GM12801 (cell line): ENCODE results near the gene LARP1.

ENCODE experiments used
- TF ChIP-seq, protein P1 (sequence below): IDR thresholded peaks from one replicate; pipeline ENCODE4 v1.5.1; 2011; ENCODE audit warnings: control low read depth; ENCODE audit not compliant: insufficient read length; ENCODE audit errors: extremely low read depth

LARP1 gene

DNA sequence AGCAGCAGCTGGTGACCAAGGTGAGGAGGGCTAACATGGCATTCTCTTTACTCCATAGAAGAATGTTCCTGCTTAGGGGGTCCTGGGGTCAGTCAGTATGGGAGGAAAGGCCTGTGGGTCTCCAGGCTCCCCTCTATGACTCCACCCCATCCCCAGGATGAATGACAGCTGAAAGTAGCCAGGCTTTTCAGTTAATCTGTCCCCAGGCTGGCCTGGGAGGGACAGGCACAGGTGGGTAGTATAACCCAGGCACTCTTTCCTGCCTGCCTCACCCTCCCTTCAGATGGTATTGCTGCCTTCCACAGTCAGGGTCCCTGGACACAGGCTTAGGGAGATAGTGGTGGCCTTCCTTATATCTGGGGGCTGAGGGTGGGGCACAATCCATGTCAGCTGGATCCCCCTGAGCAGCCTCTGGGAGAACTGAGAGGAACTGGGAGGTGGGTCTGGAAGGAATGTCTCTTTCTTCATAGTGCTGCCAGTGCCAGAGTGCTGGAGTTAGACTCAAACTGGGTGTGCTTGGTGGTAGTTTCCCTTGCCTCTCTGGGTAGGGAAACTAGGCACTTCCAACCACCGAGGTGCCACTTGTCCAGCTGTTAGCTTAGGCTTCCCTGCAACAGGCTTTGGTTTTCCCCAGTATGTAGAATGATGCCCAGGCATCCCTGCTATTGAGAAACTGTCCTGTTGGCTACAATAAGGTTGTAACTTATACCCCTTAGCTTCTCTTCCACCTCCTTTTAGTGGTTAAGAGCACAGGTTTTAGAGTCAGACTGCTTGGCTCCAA lies 27.8 kb downstream of the LARP1 start:
- TF ChIP-seq, protein P1, sequence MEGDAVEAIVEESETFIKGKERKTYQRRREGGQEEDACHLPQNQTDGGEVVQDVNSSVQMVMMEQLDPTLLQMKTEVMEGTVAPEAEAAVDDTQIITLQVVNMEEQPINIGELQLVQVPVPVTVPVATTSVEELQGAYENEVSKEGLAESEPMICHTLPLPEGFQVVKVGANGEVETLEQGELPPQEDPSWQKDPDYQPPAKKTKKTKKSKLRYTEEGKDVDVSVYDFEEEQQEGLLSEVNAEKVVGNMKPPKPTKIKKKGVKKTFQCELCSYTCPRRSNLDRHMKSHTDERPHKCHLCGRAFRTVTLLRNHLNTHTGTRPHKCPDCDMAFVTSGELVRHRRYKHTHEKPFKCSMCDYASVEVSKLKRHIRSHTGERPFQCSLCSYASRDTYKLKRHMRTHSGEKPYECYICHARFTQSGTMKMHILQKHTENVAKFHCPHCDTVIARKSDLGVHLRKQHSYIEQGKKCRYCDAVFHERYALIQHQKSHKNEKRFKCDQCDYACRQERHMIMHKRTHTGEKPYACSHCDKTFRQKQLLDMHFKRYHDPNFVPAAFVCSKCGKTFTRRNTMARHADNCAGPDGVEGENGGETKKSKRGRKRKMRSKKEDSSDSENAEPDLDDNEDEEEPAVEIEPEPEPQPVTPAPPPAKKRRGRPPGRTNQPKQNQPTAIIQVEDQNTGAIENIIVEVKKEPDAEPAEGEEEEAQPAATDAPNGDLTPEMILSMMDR, result no peak

DNA sequence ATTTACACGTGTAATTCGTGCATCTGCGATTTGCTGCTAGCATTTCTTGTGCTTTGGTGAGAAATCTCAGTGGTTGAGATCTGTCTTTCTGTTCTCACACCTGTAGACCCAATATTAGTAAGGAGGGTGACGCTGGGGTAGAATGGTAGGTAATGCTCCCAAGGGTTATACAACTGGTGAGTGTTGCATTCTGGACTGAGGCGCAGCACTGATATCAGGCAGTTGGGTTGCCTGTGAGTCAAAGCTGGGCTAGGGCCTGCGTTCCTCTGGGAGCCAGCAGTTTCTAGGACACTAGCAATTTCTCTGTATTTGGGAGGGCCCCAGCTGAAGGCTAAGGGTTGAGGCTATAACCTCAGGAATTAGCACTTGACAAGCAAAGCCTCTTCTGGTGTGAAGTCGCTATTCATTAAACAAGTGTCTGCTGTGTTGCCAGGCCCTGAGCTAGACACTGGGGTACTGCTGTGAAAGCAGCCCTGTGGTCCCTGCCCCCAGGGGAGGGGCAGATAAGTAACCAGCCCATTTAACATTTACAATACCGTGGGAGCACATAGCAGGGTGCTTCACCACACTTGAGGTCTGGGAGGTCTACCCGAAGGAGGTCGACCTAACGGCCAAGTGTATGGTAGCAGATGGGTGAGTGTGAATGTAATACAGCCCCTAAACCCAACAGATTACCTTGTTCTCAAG lies 28.7 kb downstream of the LARP1 start:
- TF ChIP-seq, protein P1, result no peak

DNA sequence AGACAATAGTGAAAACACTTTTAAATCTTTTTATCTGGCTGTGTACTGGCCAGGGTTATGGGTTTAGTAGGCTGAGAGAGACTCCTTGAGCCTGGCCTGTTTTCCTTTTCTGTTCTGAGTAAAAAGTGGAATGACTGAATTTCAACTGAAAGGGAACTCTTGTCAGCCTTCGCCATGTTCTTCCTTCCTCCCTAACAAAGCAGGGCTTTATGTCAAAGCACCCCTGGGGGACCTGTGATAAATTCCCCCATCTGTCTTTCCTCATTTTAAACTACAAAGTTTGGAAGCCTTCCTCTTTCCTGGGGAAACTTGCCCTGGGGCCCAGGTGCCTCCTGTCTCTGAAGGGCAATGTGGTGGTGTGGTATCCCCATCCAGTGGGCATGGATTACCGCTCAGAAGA lies 29.7 kb downstream of the LARP1 start:
- TF ChIP-seq, protein P1, result no peak

DNA sequence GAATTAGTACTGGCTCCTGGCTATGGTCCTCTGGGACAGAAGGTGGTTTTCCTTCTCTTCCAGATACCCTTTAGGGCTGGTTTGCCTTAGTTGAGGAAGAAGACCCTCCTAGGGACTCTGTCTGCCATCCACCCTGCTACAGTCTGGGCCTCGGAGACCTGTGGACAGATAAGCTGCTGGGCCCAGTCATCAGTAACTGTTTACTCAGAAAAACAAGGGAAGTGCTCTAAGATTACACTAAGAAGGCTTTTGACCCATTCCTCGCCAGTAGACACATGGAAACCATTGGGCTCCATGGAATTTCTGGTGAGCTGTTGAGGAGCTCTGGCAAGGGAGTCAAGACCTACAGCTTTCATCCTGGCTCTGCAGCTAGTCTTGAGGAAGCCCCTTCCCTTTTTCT lies 31.2 kb downstream of the LARP1 start:
- TF ChIP-seq, protein P1, result no peak

DNA sequence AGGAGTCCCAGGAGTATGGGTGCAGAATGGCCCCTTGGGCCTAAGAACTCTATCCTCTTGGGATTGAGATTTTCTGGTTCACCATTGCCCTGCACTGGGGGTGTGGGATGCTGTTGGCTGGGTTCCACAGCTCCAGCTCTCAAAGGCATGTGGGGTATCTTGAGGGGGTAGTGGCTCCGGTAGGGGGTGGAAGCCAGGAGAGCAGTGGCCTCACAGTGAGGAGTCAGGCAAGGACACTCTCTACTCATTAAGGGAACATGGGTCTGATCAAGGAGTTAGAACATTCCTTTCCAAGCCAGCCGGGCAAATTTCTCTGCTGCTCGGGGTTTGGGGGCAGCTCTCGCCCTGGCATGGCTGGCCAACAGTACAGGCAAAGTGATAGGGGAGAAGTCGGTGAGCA lies 33.0 kb downstream of the LARP1 start:
- TF ChIP-seq, protein P1, result no peak

DNA sequence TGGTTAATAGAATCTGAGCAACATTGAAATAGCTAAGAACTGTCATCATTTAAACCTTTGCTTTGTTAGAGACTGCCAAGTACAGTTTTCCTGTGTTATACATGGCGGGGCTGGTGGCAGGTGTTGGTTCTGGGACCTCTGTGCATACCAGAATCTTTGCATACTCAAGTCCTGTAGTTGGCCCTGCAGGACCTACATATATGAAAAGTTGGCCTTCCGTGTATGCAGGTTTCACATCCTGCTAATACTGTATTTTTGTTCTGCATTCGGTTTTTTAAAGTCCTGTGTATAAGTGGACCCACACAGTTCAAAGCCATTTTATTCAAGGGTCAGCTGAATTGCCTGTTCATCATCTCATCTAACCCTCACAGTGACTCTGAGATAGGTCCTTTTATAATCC lies 36.4 kb downstream of the LARP1 start:
- TF ChIP-seq, protein P1, result no peak

DNA sequence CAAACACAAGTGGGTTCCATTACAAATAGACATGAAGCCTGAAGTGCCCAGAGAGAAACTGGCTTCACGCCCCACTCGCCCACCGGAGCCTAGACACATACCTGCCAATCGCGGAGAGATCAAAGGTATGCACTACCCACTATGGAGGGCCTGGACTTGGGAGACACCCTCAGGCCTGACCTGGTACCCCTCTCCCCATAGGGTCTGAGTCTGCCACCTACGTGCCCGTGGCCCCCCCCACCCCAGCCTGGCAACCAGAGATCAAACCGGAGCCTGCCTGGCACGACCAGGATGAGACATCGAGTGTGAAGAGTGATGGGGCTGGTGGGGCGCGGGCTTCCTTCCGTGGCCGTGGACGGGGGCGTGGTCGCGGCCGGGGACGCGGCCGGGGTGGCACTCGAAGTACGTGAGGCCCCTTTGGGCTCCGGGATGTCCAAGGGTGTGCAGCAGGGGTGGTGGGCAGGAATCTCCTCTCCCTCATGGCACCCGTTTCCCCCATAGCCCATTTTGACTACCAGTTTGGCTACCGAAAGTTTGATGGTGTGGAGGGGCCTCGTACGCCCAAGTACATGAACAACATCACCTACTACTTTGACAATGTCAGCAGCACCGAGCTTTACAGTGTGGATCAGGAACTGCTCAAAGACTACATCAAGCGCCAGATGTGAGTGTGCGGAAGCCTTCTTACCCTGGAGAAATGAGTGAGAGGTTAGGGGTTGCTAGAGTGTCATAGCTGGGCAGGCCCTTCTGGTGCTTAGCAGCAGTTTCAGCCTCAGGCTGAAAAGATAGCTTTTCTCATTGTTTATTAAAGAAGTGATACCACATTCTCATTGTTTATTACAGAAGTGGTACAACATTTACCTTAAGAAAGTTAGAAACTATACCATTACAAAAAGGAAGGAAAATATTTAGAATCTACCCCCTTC lies 38.7 kb downstream of the LARP1 start:
- TF ChIP-seq, protein P1, result no peak
